HUES48 (cell line): ENCODE measurements around the gene ZSCAN21.
A peak's percentile ranks its signal among the peaks of the same experiment; 100 is the strongest.

Source experiments
- H3K27ac ChIP-seq: one replicate; pipeline ENCODE4 v1.7.0; 2013; ENCODE audit warnings: low read depth, low read length, inconsistent platforms
- H3K27me3 ChIP-seq: 2 replicates; pipeline ENCODE4 v1.6.1; 2013; ENCODE audit warnings: mild to moderate bottlenecking, low read length; ENCODE audit not compliant: control insufficient read depth, insufficient read depth
- H3K36me3 ChIP-seq: 2 replicates; pipeline ENCODE4 v1.6.1; 2013; ENCODE audit warnings: low read length; ENCODE audit not compliant: control insufficient read depth, insufficient read depth
- H3K4me1 ChIP-seq: 2 replicates; pipeline ENCODE4 v1.6.1; 2013; ENCODE audit warnings: mild to moderate bottlenecking, low read length; ENCODE audit not compliant: control insufficient read depth, insufficient read depth
- H3K4me3 ChIP-seq: 2 replicates; pipeline ENCODE4 v1.5.1; 2013; ENCODE audit warnings: mild to moderate bottlenecking, low read depth, low read length
- H3K9ac ChIP-seq: 2 replicates; pipeline ENCODE4 v1.6.1; 2013; ENCODE audit warnings: mild to moderate bottlenecking, low read depth, low read length, moderate library complexity
- H3K9me3 ChIP-seq: 2 replicates; pipeline ENCODE4 v1.6.1; 2013; ENCODE audit warnings: low read length; ENCODE audit not compliant: control insufficient read depth, insufficient read depth

The ZSCAN21 gene

DNA sequence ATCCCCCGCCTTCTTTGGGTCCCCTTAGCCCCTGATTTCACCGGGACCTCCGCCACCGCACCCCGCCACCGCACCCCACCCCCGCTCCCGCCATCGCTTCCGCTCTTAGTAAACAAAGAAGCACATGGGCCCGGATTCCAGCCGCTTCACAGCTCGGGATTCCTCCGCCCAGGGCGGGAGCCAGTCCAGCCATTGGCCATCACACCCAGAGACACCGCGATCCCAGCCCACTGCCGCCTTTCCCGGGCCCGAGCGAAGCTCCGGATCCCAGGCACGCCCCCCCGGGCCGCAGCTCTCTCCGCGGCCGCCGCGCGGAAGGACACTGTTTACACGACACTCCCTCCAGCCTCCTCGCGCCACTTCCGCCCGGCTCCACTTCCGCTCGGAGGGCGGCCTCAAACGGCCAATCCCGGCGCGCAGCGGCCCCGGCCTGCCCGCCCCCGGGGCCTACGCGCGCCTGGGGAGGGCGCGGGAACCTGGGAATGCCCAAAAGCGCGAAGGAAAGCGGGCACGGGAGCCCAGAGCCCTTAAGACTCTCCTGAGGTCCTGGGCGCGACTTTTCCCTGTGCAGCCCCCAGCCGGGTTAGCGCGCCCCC, 50.9 kb downstream of the ZSCAN21 start:
- peaks cover 10% of the 10 kb centered on the region; the same call in 1 of the 2 replicates for H3K4me1 ChIP-seq

DNA sequence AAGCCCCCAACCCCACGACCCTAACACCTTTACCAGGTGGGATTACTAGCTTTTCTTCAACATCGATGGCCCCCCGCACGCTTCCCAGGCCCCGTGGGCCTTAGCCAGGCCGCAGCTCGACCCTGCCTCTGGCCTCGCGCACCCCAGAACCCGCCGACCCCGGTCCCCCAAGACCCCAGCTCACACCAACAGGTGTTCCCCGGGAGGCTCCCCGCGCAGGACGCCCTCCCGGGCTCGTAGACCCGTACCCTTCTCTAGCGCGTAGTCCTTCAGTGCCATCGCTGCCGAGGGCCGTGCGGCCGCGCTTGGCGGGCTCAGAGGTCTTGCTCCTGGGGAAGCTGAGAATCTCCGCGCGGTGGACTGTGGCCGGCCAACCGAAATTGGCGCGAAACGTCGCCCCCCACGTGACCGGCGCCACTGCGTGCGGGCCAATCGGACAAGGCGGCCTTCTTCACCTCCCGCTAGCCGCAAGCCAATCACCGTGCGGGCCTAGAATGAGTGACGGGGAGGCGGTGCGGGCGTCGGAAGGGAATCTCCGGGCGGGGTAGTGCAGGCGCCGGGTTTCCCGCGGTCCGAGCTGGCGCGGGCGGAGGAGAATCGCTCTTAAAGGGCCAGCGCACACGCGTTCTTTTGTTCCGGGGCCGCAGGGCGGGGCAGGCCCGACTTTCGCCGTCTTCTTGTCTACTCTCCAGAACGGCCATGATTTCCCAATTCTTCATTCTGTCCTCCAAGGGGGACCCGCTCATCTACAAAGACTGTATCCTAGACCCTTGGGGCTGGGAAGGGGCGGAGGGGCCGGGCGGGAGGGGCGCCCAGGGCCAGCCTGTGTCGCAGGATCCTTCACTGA, 51.7 kb downstream of the ZSCAN21 start, which contains the start of the genes AP4M1 and MCM7:
Gene AP4M1, plus strand, starts transcription at position 628 of the 847 bp plus-strand sequence. Its CDS starts 72 bp downstream, at position 700.
Gene MCM7, minus strand, starts transcription at position 382 of the 847 bp plus-strand sequence. Its CDS starts 103 bp downstream, at position 279.
- Histone ChIP-seq H3K27me3 (no peaks in the 10 kb centered on the region), H3K36me3 (peaks cover 64% of the 10 kb centered on the region), H3K4me1 (peaks cover 10% of the 10 kb centered on the region; the same call in 1 of the 2 replicates), H3K27ac (peak within 1 kb of the TSS; percentile 100), H3K4me3 (peak within 1 kb of the TSS; percentile 96), H3K9ac (peak within 1 kb of the TSS; percentile 100), H3K9me3 (no peaks in the 10 kb centered on the region)

More for the DNA sequence above, 50.9 kb downstream of the ZSCAN21 start:
- Histone ChIP-seq H3K9ac (peak overlapping the region; percentile 100), H3K9me3 (no peaks in the 10 kb centered on the region), H3K4me3 (peak overlapping the region; percentile 96), H3K36me3 (peaks cover 64% of the 10 kb centered on the region), H3K27me3 (no peaks in the 10 kb centered on the region), H3K27ac (peak overlapping the region; percentile 100)

DNA sequence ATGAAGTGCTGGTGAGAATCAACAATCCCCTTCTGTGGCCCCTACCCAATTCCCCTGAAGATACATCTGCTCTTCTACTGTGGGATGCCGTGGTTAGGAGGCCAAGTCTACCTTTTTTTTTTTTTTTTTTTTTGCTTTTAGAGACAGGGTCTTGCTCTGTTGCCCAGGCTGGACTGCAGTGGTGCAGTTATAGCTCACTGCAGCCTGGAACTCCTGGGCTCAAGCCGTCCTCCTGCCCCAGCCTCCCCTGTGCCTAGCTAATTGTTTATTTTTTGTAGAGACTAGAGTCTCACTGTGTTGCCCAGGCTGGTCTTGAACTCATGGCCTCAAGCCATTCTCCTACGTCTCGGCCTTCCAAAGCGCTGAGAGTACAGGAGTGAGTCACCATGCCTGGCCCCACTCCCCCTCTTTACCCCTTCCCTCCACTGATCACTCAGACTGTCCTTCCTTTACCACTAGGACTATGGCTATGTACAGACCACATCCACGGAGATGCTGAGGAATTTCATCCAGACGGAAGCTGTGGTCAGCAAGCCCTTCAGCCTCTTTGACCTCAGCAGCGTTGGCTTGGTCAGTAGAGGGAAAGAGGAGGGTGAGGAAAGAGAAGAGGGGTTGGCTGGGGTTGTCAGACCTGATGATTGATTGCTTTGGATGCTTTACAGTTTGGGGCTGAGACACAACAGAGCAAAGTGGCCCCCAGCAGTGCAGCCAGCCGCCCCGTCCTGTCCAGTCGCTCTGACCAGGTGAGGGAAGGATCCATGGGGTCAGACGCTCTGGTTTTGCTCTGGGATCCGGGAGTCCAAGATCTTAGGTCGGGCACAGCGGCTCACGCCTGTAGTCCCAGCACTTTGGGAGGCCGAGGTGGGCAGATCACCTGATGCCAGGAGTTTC, 53.6 kb downstream of the ZSCAN21 start:
- H3K4me1 ChIP-seq, result peaks cover 10% of the 10 kb centered on the region; the same call in 1 of the 2 replicates
- 0 out of 2 replicates have a peak overlapping the region, but pooled peaks have one; percentile 100 for H3K9ac ChIP-seq
- H3K9me3 ChIP-seq, result no peaks in the 10 kb centered on the region

DNA sequence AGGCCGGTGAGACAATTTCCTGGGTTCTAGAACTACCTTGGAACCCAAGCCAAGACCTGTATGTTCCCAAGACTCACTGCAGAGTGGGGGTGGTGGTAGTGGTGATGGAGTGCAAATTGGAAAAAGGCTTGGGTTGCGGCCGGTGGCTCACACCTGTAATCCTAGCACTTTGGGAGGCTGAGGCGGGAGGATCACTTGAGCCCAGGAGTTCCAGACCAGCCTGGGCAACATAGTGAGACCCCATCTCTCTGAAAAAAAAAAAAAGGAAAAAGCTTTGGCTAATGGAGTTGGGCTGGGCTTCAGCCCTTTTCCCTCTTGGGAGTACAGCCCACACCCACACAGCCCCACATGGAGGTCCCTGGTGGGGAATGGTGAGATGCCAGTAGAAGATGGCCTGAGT, 56.0 kb downstream of the ZSCAN21 start:
- Histone ChIP-seq H3K9ac (no peak overlapping the region), H3K36me3 (peaks cover 67% of the 10 kb centered on the region), H3K27ac (no peak overlapping the region), H3K4me3 (no peak overlapping the region), H3K4me1 (0 out of 2 replicates have a peak, but pooled peaks cover 5% of the 10 kb centered on the region), H3K27me3 (no peaks in the 10 kb centered on the region), H3K9me3 (no peaks in the 10 kb centered on the region)

More for the DNA sequence above, 53.6 kb downstream of the ZSCAN21 start:
- H3K27ac ChIP-seq, result no peak overlapping the region
- H3K36me3 ChIP-seq, result peaks cover 65% of the 10 kb centered on the region
- no peak overlapping the region; the same call in 1 of the 2 replicates for H3K4me3 ChIP-seq
- H3K27me3 ChIP-seq, result no peaks in the 10 kb centered on the region

DNA sequence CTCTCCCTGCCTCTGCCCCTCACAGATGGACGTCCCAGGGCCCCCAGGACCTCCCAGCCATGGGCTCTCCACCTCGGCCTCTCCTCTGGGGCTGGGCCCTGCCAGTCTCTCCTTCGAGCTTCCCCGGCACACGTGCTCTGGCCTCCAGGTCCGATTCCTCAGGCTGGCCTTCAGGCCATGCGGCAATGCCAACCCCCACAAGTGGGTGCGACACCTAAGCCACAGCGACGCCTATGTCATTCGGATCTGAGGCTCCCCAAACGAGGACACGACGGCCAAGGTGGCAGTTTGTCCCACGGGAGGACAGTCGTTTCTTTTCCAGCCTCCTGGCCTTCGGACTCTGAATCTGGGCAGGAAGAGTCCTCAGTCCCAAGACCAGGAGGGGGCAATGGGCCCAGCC, 57.1 kb downstream of the ZSCAN21 start:
- Histone ChIP-seq H3K9me3 (no peaks in the 10 kb centered on the region), H3K27me3 (no peaks in the 10 kb centered on the region), H3K36me3 (peaks cover 77% of the 10 kb centered on the region)

DNA sequence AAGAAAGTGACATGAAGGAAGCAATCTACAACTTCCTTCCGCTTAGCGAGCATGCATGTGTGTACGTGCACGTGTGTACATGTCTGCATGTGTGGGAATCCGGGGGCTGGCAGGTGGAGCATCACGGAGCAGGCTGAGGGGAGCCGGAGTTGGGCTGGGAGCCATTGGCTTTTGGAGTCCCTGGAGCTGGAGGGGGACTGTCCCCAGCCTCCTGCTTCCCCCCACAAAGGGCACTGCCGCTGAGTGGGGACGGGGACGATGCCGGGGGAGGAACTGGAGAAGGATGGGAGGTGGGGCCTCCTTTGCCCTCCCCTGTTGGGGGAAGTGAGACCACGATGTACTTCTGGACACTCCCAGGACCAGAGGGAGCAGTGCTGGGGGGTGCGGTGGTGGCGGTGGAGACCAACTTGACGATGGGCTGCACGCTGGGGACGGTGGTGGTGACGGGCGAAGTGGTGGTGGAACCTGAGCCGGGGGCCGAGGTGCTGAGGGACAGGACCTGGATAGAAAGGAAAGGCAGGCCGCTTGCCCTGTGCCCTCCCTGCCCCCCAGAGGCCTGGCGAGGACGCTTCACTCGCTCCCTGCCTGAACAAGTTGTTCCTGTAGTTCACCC, 57.7 kb downstream of the ZSCAN21 start:
- no peak overlapping the region for H3K9ac ChIP-seq
- H3K36me3 ChIP-seq, result peaks cover 83% of the 10 kb centered on the region
- H3K27ac ChIP-seq, result no peak overlapping the region
- no peaks in the 10 kb centered on the region for H3K27me3 ChIP-seq
- H3K9me3 ChIP-seq, result no peaks in the 10 kb centered on the region
- H3K4me3 ChIP-seq, result no peak overlapping the region
- 0 out of 2 replicates have a peak, but pooled peaks cover 4% of the 10 kb centered on the region for H3K4me1 ChIP-seq

More for the DNA sequence above, 57.1 kb downstream of the ZSCAN21 start:
- H3K4me1 ChIP-seq, result 0 out of 2 replicates have a peak, but pooled peaks cover 5% of the 10 kb centered on the region
- H3K9ac ChIP-seq, result no peak overlapping the region
- no peak overlapping the region for H3K4me3 ChIP-seq
- H3K27ac ChIP-seq, result no peak overlapping the region

DNA sequence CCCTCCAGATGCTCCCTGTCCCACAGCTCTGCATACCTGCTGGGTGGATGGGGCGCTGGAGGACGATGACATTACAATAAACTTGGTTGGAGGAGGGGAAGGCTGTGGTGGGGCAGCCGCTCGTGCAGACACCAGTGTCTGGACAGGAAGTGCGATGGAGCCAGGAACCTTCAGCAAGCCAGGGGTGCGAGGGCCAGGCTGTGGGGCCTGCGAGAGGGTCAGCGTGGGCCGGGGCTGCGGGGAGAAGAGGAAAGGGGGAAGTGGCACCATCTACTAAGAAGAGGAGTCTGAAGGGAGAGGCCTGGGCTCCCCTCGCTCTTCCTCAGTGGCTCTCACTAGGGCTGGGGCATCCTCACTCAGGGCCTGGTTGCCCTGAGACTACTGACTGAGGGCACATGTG, 58.3 kb downstream of the ZSCAN21 start:
- Histone ChIP-seq H3K4me3 (no peak overlapping the region), H3K36me3 (peaks cover 88% of the 10 kb centered on the region), H3K9me3 (no peaks in the 10 kb centered on the region), H3K9ac (no peak overlapping the region), H3K27ac (no peak overlapping the region), H3K4me1 (no peaks in the 10 kb centered on the region), H3K27me3 (no peaks in the 10 kb centered on the region)

DNA sequence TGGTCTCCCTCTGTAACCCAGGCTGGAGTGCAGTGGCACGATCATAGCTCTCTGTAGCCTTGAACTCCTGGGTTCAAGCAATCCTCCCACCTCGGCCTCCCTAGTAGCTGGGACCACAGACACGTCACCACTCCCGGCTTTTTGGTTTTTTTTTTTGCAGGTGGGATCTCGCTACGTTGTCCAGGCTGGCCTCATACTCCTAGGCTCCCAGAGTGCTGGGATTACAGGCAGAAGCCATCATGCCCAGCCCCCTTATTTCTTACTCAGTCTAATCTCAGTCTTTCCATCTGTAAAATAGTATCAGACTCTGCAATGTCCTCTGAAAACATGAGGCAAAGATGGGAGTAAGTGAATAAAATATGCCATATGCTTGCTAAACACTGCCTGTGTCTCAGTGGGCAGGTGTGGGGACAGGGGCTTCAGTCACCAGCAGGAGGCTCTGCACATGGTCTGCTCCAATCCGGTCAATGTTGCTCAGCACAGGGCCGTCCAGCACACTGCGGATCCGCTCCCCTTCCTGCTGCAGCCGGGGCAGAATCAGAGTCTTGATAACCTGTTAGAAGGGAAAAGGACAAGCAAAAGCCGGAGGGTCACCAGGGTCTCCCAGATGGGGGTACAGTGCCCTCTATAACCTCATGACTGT, 60.1 kb downstream of the ZSCAN21 start:
- H3K4me3 ChIP-seq, result no peak overlapping the region

DNA sequence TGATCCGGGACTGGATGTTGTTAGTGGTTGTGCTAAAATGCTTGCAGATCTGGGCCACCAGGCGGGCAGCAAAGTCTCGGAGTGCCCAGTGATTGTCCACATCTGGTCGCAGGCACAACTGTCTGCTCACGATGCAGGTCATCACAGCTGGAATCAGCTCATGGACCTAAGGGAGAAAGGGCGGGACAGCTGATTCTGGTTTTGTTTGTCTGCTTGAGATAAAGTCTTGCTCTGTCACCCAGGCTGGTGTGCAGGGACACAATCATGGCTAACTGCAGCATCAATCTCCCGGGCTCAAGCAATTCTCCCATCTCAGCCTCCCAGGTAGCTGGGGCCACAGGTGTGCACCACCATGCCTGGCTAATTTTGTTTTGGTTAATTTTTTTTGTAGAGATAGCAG, 61.6 kb downstream of the ZSCAN21 start:
- Histone ChIP-seq H3K9ac (no peak overlapping the region), H3K36me3 (peaks cover 76% of the 10 kb centered on the region), H3K9me3 (no peaks in the 10 kb centered on the region), H3K4me1 (no peaks in the 10 kb centered on the region), H3K4me3 (no peak overlapping the region), H3K27ac (no peak overlapping the region), H3K27me3 (no peaks in the 10 kb centered on the region)

More for the DNA sequence above, 60.1 kb downstream of the ZSCAN21 start:
- Histone ChIP-seq H3K4me1 (no peaks in the 10 kb centered on the region), H3K36me3 (peaks cover 90% of the 10 kb centered on the region), H3K27me3 (no peaks in the 10 kb centered on the region), H3K9ac (no peak overlapping the region), H3K9me3 (no peaks in the 10 kb centered on the region), H3K27ac (no peak overlapping the region)

DNA sequence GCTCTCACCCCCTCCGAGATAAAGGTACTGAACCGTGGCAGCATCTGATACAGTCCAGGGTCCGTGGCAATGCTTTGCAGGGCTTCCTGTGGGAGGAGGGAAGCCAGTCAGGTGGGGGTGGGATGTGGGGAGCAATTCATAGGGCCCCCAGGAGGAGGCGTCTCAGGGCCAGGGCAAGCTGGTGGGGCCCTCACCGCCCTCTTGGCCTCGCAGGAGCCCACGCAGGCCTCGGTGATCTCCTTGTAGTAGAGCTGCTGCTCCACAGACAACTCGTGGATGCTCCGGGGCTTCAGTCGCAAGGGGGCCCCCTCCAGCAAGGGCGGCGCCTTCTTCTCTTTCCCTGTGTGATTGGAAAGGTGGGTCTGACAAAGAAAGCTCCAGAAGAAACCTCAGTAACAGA, 62.3 kb downstream of the ZSCAN21 start:
- Histone ChIP-seq H3K27me3 (no peaks in the 10 kb centered on the region), H3K36me3 (peaks cover 69% of the 10 kb centered on the region)

More for the DNA sequence above, 62.3 kb downstream of the ZSCAN21 start:
- H3K9ac ChIP-seq, result no peak overlapping the region
- no peak overlapping the region for H3K4me3 ChIP-seq
- H3K9me3 ChIP-seq, result no peaks in the 10 kb centered on the region
- no peaks in the 10 kb centered on the region for H3K4me1 ChIP-seq
- no peak overlapping the region for H3K27ac ChIP-seq
